ENCODE measurements around the gene WDR55. TPM values are rescaled to one million over a fixed set of nuclear protein-coding genes. Genes with fewer than 3 reads are reported as not detected.
"Not testable (repeated sequence)": the region's sequence is repeated elsewhere in the genome, so short reads cannot be mapped to it uniquely, and the experiment has no call there.

Gene WDR55
- total and polyA plus RNA-seq, 3 donors from 2014 or later = 11.7 to 21.1 (median 17.6) TPM

DNA sequence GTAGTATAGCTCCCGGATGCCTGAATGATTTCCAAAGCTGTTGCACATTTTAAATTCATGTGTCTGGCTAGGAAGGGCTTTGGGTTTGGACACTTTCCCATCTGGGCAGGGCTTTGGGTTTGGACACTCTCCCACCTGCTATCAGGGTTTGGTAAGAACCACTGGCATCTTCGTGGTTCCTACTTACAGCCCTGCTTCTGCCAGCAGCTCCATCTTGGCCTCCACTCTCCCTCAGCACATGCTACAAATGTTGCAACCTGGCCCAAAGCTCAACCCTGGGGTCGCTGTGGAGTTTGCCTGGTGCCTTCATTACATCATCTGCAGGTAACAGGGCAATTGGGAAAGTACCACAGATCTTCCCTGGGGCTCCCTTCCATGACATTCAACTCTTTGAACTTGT is 22.0 kb upstream of the WDR55 start:
- Histone ChIP-seq H3K4me3 (no peak overlapping the region), H3K27me3 (no peaks in the 10 kb centered on the region), H3K27ac (no peak overlapping the region), H3K9me3 (no peaks in the 10 kb centered on the region), H3K4me1 (peaks cover 16% of the 10 kb centered on the region), H3K36me3 (ENCODE audit: low read depth, missing control alignments) (no peaks in the 10 kb centered on the region)
- no peak for DNase-seq
- 66 to 69% methylated on average over 3 of the region's 3 CpGs for WGBS, 2 donors
- intact Hi-C loops (cut with DNase I; ENCODE audit: low total_unique reads) = loop anchor here (10.0 kb wide), 1 partner anchor 62 kb away; the partner anchor contains the start of gene ZMAT2
- no peak for TF ChIP-seq POLR2A (IDR thresholded peaks at IDR 0.05)
- TF ChIP-seq, protein P1, sequence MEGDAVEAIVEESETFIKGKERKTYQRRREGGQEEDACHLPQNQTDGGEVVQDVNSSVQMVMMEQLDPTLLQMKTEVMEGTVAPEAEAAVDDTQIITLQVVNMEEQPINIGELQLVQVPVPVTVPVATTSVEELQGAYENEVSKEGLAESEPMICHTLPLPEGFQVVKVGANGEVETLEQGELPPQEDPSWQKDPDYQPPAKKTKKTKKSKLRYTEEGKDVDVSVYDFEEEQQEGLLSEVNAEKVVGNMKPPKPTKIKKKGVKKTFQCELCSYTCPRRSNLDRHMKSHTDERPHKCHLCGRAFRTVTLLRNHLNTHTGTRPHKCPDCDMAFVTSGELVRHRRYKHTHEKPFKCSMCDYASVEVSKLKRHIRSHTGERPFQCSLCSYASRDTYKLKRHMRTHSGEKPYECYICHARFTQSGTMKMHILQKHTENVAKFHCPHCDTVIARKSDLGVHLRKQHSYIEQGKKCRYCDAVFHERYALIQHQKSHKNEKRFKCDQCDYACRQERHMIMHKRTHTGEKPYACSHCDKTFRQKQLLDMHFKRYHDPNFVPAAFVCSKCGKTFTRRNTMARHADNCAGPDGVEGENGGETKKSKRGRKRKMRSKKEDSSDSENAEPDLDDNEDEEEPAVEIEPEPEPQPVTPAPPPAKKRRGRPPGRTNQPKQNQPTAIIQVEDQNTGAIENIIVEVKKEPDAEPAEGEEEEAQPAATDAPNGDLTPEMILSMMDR (IDR thresholded peaks at IDR 0.05) = no peak

DNA sequence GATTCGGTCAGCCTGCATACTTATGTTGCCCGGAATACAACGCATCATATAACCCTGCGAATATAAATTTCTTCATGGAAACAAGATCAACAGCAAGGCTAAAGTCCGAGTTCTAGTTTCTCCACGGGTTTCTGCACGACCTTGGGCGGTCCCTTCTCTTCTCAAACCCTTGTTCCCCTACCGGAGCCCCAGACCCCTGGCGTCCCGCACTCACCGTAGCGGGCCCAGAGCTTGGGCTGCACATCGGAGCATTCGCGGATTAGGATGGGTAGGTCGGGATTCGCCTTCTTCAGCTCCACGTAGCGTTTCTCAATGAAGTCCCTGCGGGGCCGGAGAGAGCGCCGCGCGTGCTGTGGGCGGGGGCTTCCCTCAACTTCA is 17.7 kb upstream of the WDR55 start:
- H3K4me1 ChIP-seq = peaks cover 13% of the 10 kb centered on the region
- TF ChIP-seq POLR2A (IDR thresholded peaks at IDR 0.05) = no peak
- TF ChIP-seq, protein P1 (IDR thresholded peaks at IDR 0.05) = no peak
- no peak for DNase-seq
- WGBS, 2 donors = 0 to 1% methylated on average over 16 to 27 of the region's 27 CpGs
- no peaks in the 10 kb centered on the region for H3K27me3 ChIP-seq
- peak overlapping the region; percentile 88 to 96 for H3K4me3 ChIP-seq
- H3K9me3 ChIP-seq = no peaks in the 10 kb centered on the region
- H3K27ac ChIP-seq = peak overlapping the region; percentile 53 to 79
- intact Hi-C loops (cut with DNase I; ENCODE audit: low total_unique reads) = loop anchor here (10.0 kb wide), 1 partner anchor 58 kb away; the partner anchor contains the start of gene ZMAT2
- H3K36me3 ChIP-seq (ENCODE audit: low read depth, missing control alignments) = no peaks in the 10 kb centered on the region

DNA sequence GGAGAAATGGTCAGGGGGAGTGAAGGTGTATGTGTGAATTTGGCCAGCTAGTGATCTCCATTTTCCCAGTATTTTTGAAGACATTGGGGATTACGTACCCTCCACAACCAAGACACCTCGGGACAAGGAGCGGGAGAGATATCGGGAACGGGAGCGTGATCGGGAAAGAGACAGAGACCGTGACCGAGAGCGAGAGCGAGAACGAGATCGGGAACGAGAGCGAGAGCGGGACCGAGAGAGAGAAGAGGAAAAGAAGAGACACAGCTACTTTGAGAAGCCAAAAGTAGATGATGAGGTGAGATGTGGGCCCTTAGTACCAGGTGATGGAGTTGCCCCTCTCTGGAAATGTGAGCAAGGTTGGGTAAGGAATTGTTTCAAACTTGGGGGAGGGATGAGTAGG is 5.8 kb upstream of the WDR55 start:
- intact Hi-C loops (cut with DNase I; ENCODE audit: low total_unique reads) = no loop called here

DNA sequence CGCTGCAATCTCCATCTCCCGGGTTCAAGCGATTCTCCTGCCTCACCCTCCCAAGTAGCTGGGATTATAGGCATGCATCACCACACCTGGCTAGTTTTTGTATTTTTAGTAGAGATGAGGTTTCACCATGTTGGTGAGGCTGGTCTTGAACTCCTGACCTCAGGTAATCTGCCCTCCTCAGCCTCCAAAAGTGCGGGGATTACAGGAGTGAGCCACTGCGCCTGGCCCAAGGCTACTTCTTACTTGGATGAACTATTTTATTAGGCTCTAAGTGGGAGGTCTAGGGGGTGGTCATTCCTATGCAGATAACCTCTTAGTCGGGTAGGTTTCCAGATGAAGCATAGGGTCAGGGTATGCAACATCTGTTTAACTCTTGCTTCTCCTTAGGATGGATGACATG is 4.3 kb upstream of the WDR55 start:
- H3K4me1 ChIP-seq; DNase-seq; H3K36me3 ChIP-seq (ENCODE audit: low read depth, missing control alignments); intact Hi-C loops (cut with DNase I; ENCODE audit: low total_unique reads); H3K9me3 ChIP-seq; H3K27ac ChIP-seq; H3K27me3 ChIP-seq; H3K4me3 ChIP-seq: not testable (repeated sequence)
- 84 to 85% methylated on average over 6 of the region's 6 CpGs for WGBS, 2 donors

More for the DNA sequence above, 5.8 kb upstream of the WDR55 start:
- Histone ChIP-seq H3K36me3 (ENCODE audit: low read depth, missing control alignments) (peaks cover 3% of the 10 kb centered on the region), H3K27me3 (no peaks in the 10 kb centered on the region), H3K4me3 (no peak overlapping the region), H3K4me1 (no peaks in the 10 kb centered on the region), H3K9me3 (no peaks in the 10 kb centered on the region), H3K27ac (no peak overlapping the region)
- no peak for DNase-seq
- 95 to 97% methylated on average over 17 of the region's 17 CpGs for WGBS, 2 donors
- TF ChIP-seq, protein P1 (IDR thresholded peaks at IDR 0.05) = no peak
- TF ChIP-seq POLR2A (IDR thresholded peaks at IDR 0.05) = no peak

DNA sequence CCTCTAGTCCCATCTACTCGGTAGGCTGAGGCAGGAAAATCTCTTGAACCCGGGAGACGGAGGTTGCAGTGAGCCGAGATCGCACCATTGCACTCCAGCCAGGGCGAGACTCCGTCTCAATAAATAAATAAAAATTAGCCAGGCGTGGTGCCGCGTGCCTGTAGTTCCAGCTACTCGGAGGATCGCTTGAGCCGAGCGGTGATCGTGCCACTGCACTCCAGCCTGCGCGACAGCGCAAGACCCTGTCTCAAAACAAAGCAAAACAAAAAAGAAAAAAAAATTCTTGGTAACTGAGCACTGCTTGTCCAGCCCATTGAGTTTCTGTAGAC is 710 bp upstream of the WDR55 start:
- Histone ChIP-seq H3K4me1 (peaks cover 11% of the 10 kb centered on the region), H3K4me3 (peak overlapping the region; percentile 67 to 83), H3K9me3 (no peaks in the 10 kb centered on the region), H3K27me3 (no peaks in the 10 kb centered on the region), H3K36me3 (ENCODE audit: low read depth, missing control alignments) (peaks cover 3% of the 10 kb centered on the region), H3K27ac (peak overlapping the region; percentile 79)
- TF ChIP-seq POLR2A (IDR thresholded peaks at IDR 0.05) = no peak
- TF ChIP-seq, protein P1 (IDR thresholded peaks at IDR 0.05) = no peak
- 6 to 9% methylated on average over 18 of the region's 18 CpGs for WGBS, 2 donors
- intact Hi-C loops (cut with DNase I; ENCODE audit: low total_unique reads) = no loop called here
- no peak for DNase-seq

DNA sequence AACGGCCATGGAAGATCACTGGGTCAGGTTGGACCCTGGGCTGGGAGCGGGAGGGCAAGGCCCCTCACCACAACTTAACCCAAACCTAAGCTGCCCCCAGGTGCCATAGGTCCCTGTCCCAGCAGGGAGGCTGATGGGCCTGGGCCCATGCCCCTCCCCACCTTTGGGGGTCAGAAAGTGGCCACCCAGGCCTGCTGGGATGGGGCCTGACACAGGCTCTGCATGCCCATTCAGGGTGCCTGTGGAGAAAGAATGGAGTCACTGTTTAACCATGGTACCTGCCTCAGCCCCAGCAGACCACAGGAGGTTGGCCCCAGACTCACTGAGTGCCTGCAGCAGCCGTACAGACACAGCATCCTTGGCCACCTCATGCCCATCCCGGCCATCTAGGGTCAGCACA is 6.3 kb downstream of the WDR55 start:
- H3K4me1 ChIP-seq; H3K4me3 ChIP-seq; DNase-seq; H3K27me3 ChIP-seq; H3K36me3 ChIP-seq (ENCODE audit: low read depth, missing control alignments); H3K27ac ChIP-seq; intact Hi-C loops (cut with DNase I; ENCODE audit: low total_unique reads); H3K9me3 ChIP-seq: not testable (repeated sequence)
- WGBS, 2 donors = 88 to 90% methylated on average over 4 of the region's 4 CpGs
